Activated CD4-positive, alpha-beta T cell treated with anti-CD3 and anti-CD28 coated beads for 4 hours (primary cell): Measurements from ENCODE around the gene FAM3C.
A peak's percentile ranks its signal among the peaks of the same experiment; 100 is the strongest.

Experiments
- DNase-seq, 2 donors: peaks; one replicate each; pipeline ENCODE4 v3.0.0-alpha.2; 2020

Gene FAM3C

DNA sequence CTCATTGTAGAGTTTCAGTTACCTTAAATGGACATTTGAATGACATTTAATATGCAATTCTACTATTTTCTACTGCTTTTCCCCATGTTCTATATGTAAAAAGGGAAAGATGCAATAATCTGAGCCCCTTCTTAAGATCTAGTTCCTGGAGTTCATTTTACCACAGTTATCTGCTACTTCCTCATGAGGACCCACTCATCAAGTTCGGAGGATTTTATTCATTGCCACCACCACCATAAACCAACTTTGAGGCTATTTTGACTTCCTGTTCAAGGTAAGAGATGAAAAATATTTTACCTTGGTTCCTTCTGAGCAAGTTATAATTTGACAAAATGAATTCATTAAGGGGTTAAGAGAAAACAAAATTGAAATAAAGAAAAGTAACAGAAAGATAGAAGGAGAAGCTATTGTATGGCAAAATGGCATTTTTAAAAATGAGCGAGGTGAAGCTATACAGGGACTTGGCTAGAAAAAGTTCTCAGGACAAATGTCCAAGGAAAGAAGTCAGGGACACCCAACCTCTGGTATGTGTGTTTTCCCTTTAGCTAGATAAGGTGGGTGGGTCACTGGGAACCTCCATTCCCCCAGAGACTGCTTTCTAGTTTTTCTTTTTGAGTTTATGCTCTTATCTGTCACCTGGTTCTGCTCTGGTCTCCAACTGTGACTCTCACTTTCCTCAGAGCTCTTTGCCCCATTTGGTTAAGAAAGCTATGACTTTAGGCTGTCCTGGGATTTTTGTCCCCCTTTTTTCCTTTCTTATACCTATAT, 14.9 kb upstream of the FAM3C start:
- no peak for DNase-seq

DNA sequence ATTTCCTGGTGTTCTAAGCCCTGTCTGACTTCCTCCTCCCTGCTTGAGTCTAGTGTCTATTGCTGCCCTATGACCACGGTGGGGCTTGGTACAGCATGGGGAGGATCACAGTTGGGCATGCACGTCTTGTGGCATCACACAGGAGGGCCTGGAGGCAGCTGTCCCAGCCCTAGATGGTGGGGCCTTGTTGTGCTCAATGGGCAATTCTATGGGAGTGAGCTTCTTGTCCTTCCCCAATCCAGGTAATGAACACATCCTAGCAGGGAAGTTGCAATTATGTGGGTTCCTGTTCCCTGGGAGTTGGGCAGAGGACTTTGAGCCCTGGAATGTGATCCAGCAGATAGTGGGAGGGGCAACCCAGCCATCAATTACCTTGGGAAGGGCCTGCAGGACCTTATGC, 10.8 kb upstream of the FAM3C start:
- DNase-seq = no peak

DNA sequence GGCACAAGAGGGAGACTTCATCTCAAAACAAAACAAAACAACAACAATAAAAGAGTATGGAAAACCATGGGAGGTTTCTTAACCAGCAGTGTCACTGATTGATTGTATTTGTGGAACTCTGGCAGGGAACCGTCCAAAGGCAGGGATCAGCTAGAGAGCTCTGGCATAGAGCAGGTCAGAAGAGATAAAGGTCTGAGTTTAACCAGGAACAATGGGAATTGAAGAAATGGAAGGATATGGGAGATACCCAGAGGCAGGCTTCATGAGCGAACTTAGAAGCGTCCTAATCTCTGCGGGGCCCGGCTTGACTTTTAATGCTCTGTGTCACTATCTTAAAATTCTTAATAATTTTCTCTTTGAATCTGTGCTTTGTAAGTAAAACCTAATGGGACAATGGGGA, 10.4 kb upstream of the FAM3C start:
- no peak for DNase-seq

DNA sequence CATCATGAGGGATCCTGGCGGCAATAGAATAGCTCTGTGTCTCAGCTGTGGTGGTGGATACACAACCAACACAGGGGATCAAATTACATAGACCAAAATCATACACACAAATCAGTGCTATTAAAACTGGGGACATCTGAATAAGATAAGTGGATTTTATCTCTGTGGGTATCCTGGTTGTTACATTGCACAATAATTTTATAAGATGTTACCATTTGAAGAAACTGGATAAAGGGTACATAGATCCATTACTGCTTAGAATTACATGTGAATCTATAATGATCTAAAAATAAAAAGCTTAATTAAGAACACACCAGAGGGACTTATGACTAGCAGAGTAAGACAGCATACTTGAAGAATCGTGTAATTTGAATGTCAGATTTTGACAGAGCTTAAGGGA, 8.2 kb upstream of the FAM3C start:
- no peak for DNase-seq

DNA sequence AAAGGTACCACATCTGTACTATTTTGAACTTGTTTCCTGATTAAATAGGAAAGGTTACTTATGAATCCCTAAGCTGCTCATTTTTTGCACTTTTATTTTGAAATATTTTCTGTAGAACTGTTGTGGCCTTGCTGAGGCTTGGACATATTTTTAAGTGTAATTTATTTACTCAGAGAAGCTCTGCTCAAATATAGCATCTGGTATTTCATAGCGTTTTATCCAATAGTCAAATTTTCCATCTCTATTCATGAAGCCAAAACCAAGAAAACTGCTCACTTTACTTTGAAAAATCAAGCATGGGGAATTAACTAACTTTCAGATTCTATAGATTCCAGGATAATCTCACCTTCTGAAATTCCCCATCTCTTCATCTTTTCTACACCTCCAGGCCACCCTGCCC, 6.6 kb upstream of the FAM3C start:
- DNase-seq = no peak

DNA sequence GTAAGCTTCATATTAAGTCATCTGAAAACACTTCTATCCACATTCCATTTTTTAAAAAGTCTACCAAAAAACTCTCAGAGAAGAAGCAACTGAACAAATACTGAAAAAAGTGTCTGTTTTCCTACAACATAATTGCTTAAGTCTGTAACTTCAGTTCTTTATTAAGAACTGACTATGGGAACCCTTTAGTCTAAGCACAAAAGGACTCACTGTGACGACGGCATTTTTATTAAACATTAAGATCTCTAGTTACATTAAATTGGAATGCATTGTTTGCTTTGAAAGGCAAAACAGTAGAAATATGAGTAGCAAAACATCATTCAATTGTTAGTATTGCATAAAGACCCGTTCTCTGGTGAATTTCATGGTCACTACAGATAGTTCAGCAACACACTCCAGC, 5.8 kb upstream of the FAM3C start:
- DNase-seq = no peak

DNA sequence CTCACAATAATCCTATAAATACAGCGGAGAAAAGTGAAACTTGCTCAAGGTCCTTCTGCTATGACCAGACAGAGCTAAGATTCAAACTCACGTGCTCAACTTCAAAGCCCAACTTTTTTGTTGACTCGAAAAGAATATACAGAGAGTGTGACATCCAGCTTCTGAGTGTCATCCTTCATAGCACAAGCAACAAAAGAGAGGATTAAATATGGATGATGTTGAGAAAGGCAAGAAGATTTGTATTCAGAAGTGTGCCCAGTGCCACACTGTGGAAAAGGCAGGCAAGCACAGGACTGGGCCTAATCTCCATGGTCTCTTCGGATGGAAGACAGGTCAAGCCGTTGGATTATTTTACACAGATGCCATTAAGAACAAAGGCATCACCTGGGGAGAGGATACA, 2.1 kb upstream of the FAM3C start:
- DNase-seq = no peak

DNA sequence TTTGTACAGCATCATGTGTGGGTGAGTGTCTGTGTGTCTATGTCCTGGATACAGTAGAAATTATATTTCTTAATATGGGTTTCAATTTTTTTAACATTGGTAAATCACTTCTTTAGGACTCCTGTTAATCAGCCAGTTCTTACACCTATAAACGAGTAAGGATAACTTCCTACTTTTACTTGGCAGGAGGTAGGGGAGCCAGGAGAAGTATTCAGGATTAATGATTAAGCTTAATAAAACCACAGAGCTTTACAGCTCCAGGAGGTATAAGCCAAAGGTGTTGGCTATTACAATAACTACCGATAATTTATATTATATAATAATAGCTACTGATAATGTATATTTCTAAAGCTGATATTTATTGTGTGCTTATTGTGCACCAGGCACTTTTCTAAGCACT, 1.7 kb upstream of the FAM3C start:
- no peak for DNase-seq

DNA sequence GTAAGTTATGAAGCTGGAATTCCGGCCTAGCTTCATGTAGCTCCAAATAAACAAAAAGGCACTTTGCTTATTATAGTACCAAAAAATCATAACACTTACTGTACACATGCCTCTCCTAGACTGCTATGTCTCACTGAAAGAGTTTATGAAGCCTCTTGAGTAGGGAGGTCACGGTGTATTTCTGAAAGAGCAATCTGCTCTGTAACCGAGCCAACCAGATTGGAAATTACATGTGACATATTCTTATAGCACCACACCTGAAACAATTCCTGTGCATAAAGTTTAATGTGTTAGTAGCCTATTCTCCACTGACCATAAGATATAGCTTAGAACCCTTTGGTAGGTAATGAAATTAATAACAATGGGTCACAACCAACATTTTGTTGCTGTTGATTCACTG, 1.3 kb upstream of the FAM3C start:
- no peak for DNase-seq

DNA sequence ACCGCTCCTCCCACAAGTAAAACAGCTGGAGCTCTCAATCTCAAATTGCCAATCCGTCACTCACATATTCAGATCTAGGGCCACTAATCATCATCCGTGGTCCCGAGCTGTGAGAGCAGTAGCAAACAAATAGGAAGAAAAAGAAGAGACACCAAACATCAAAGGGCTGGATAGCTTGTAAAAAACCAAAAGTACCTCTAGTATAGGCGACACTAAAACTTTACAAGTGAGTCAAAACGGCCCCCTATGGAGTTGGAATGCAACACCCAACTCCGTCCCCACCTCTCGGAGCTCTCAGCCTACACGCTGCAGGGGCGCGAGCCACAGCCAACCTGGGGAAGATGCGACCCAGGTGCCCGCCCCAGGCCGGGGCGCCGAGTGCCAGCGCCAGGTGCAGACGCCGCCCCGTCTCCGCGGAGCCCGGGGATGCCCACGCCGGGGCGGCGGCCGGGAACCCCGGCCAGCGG, 581 bp downstream of the FAM3C start:
- DNase-seq = peak; percentile 47 to 62

DNA sequence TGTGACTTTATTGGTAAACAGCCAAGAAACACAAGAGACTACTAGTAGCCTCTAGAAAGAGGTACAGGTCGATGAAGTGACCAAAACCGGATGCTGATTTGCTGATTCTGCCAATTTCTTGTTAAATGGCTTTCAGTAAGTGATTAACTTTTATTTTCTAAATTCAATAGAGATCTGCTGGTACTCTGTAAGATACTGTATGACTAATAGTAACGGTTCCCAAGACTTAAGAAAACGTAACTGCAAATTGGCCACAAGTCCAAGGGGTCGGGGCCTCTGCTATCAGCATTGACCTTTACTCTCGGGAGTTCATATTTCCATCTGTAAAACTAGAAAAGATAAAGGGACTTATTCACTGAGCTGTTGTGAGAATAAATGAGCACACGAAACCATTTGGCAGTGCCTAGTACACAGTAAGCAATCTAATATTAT, 1.4 kb downstream of the FAM3C start:
- no peak for DNase-seq

DNA sequence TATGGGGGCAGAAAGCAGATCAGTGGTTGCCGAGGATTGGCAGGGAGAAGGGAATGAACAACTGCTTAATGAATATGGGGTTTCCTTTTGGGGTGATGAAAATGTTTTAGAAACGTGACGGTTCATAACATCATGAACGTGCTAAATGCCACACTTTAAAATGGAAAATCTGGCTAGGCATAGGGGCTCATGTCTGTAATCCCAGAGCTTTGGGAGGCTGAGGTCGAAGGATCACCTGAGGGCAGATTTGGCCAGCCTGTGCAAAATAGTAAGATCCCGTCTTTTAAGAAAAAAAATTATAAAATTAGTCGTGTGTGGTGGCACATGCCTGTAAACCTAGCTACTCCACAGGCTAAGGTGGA, 3.1 kb downstream of the FAM3C start:
- no peak for DNase-seq

DNA sequence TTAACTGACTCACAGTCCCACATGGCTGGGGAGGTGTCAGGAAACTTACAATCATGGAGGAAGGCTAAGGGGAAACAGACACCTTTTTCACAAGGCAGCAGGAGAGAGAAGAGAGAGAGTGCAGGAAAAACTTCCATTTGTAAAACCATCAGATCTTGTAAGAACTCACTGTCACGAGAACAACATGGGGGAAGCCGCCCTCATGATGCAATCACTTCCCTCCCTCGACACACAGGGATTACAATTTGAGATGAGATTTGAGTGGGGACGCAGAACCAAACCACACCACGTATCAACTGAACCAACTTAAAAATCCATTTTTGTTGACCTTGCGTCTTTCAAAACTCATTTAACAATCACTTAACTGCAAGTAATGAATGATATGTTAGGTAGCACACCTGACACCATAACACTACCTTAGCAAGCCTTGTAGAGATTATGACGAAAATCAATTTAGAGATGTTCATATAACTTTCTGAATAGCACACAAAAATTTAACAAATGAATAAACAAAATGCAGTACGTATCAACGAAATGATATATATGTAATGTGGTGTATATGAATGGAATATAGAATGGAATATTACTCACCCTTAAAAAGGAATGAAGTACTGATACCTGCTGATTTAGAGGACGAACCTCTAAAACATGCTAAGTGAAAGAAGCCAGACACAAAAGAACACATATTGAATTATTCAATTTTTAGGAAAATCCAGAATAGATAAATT, 3.7 kb downstream of the FAM3C start:
- DNase-seq = no peak

DNA sequence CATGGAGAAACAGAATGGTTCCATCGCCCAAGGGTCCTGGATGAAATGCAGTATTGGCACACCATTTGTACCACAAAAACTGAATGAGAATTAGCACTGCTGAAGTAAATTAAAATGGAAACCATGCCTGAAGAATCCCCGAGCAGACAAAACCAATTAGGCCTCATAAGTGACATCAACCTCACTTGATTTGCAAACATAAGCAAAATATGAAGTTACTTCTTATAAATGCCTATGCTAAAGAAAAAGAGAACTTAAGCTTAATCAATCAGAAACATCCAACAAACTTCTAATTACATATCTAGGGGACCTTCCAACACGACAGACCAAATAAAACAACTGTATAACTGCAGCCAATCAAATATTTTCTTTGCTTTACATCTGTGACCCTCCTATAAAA, 4.4 kb downstream of the FAM3C start:
- no peak for DNase-seq

DNA sequence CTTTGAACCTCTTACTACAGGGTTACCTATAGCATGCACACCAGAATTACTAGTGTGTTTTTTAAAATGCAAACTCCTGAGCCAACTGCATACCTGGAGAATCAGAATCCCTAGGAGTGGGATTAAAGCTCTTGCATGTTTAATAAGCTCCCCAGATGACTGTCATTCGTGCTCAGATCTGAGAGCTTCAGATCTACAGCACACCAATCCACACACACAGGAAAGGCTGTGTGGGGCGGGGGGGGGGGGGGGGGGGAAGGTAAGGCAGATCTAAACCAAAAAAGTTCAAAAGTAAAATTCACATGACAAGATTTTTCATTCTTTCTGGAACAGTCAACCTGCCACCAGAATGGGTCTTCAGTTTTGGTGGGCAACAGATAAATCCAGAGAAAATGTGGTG, 5.5 kb downstream of the FAM3C start:
- DNase-seq = no peak

DNA sequence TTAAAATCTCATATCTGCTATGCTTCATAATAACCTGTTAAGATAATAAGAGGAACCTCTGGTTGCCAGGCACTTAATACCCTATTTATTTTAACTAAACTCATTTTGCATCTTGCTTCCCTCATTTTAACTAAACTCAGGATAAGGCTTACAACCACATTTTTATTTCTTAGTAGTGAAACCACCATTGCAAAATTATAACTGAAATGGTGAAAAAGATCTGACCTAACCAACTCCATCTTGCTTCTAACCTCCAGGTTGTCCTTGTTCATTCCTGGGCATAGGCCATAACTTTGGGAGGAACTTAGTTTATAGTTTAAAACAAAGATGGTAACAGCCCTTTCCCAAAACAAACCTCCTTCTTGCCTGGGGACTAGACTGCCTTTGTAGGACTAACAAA, 6.0 kb downstream of the FAM3C start:
- DNase-seq = no peak

DNA sequence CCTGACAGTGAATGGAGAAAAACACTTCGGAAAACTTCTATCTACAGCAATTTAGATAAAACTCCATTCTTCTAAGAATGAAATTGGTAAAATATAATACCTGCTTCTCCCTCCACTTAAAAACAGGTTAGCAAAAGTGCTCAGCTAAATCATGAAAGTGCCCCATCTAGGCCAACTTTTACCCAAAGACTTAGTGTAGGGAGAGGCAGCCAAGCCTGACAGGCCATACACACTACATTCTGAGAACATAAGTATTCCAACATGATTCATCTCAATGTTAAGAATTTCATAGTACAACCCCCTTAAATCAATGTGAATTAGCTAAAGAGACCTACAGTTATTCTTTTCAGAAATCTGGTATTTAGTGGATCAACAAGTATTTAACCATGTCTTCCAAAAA, 7.2 kb downstream of the FAM3C start:
- no peak for DNase-seq

DNA sequence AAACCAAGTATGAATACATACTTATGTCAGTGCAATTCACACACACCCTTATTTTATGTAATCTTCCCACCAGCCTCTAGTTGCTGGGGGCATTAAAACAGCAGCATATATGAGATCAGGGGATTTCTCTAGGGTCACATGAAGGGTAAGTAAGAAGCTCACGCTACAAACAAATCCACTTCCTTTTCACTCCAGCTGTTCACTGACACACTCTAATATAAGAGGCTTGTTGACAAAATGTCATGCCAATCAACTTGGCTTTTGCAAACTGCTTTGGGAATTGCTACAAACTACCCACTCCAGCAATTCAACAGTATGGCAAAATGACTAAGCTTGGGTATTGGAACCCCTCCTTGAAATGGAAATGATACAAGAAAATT, 10.3 kb downstream of the FAM3C start:
- DNase-seq = no peak

DNA sequence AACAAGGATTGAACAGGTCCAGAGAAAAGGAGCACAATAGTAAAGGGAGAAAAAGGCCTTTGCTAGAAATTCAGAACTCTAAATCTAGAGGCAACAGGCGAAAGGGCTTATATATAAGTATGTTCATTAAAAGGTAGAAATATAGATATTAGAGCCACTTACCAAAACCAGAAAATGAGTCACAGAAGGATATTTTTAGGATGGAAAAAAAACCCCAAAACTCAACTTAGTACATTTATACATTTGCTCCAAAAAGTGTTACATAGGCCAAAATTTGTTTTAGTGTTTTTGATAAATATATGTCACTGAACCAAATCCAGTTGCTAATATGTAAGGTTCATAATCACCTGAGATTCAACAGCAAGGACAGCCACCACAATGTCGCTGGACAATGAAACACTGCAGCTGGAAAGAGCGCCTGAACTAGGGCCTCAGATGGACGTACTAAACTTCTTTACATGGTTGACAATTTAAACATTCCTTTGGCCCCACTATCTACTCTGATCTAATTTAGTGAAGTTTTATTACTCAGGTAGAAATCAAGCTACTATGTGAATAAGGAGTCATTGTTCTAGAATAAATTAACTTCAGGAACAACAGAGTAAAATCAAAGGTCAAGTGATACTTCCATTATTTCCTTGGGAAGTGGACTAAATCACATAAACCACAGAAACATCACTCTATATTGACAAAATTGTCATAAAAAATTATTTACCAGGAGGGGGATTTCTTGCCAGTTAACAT, 10.9 kb downstream of the FAM3C start:
- DNase-seq = no peak

DNA sequence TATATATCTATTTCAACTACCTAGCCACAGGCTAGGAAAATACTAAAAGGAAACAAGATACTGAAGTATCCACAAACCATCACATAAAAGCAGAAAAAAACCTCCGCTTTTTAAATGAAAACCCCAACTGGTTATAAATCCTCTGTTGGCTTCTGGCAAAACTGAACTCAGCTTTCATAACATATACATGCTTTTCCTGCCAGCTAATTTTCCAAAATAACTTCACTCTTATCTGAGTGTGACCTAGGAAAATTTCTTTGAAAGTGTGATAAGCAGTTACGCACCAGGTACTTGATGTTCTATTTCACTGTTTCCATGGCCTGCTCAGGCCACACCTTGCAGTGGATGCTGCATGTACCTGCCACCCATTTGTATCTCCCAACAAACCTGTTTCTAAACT, 11.8 kb downstream of the FAM3C start:
- DNase-seq = no peak

DNA sequence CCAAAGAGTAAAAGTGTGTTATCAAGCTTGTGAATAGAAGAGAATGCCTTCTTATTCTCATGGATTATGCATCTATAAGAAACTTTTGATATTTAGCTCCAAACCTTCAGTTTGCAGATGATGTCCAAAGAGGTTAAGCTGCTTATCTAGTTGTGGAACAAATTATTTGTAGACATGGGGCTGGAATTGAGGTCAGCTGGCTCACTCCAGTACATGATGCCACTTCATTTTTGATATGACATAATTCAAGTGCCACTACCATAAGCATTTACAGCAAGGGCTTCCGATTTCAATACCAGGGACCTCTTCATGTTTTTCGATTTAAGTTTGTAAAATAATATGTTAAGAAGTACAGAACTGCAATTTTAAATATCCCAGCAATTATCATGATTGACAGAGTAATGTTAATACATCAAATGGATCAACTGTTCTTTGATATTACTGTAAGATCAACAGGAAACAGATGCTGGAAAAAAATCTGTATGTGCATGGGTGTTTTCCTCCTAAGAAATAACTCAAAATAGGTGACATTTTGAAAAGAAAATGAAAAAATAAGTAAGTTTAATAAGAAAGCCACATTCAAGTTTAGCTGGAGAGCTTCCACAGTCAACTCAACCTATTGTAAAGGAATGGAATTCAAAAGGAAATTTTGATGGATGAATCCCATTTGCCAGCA, 12.7 kb downstream of the FAM3C start:
- no peak for DNase-seq

DNA sequence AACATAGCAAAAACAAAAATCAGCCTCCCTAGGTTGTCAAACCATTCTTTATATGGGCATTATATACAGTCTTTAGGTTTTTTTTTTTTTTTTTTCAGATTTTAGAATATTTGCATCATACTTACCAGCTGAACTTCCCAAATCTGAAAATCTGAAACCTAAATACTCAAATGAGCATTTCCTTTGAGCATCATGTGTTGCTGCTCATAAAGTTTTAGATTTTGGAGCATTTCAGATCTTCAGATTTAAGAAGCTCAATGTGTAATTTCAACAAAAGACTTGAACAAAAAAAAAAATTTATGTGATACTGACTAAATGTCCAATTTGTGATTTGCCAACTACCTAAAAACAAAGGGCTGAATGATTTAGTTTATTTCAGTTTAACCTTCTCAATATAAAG, 13.6 kb downstream of the FAM3C start:
- no peak for DNase-seq

DNA sequence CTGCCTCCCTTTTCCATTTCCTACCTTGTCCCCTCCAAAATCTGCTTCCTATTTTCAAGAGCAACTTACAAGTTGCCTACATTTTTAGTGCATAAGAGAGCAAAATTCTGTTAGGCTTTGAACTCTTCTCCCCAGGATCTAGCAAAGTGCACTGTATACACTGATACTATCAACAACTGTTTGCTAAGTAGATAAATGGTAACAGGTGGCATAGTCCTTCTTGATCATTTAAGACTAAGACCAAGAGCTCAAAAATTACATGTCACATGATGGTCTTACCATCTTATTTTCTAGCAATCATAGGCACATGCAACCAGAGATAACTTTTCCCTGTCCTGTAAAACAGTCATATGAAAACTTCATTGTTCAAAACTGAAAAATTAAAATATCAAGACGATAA, 16.2 kb downstream of the FAM3C start:
- no peak for DNase-seq

DNA sequence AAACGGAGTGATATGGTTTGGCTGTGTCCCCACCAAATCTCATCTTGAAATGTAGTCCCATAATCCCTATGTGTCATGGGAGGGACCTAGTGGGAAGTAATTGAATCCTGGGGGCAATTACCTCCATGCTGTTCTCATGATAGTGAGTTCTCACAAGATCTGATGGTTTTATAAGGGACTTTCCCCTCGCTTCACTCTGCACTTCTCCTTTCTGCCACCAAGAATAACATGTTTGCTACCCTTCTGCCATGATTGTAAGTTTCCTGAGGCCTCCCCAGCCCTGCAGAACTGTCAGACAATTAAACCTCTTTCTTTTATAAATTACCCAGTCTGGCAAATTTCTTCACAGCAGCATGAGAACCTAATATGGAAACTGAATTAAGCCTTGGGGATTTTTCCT, 19.1 kb downstream of the FAM3C start:
- DNase-seq = no peak
